ENCODE measurements around the gene SCAANT1.
A peak's percentile ranks its signal among the peaks of the same experiment; 100 is the strongest.

Gene SCAANT1

GRCh38 chr3:63946753-63947152, 34.6 kb upstream of the SCAANT1 start:
- TF ChIP-seq MAX (IDR thresholded peaks at IDR 0.05; ENCODE audit: low read depth, low read length) = no peak
- no peak for TF ChIP-seq MYC (IDR thresholded peaks at IDR 0.05; ENCODE audit: low read depth, low read length)
- TF ChIP-seq POLR2A (IDR thresholded peaks at IDR 0.05; ENCODE audit: extremely low read depth, insufficient read length) = no peak
- TF ChIP-seq CTCF (IDR thresholded peaks at IDR 0.05; ENCODE audit: low read depth, low read length) = no peak
- no peak overlapping the region for H3K4me3 ChIP-seq (ENCODE audit: low read depth, low read length)
- no peak for DNase-seq (ENCODE audit: low read depth)

GRCh38 chr3:63945558-63946096, 33.4 kb upstream of the SCAANT1 start:
- no peak for TF ChIP-seq CTCF (IDR thresholded peaks at IDR 0.05; ENCODE audit: low read depth, low read length)
- no peak overlapping the region for H3K4me3 ChIP-seq (ENCODE audit: low read depth, low read length)
- DNase-seq (ENCODE audit: low read depth) = no peak

GRCh38 chr3:63943678-63944077, 31.5 kb upstream of the SCAANT1 start:
- no peak overlapping the region for H3K4me3 ChIP-seq (ENCODE audit: low read depth, low read length)
- TF ChIP-seq MYC (IDR thresholded peaks at IDR 0.05; ENCODE audit: low read depth, low read length) (no peak), MAX (IDR thresholded peaks at IDR 0.05; ENCODE audit: low read depth, low read length) (no peak), POLR2A (IDR thresholded peaks at IDR 0.05; ENCODE audit: extremely low read depth, insufficient read length) (no peak), CTCF (IDR thresholded peaks at IDR 0.05; ENCODE audit: low read depth, low read length) (no peak)
- DNase-seq (ENCODE audit: low read depth) = peak; percentile 50

GRCh38 chr3:63942528-63942927, 30.3 kb upstream of the SCAANT1 start:
- no peak for TF ChIP-seq MYC (IDR thresholded peaks at IDR 0.05; ENCODE audit: low read depth, low read length)
- TF ChIP-seq MAX (IDR thresholded peaks at IDR 0.05; ENCODE audit: low read depth, low read length) = no peak
- no peak for TF ChIP-seq POLR2A (IDR thresholded peaks at IDR 0.05; ENCODE audit: extremely low read depth, insufficient read length)
- no peak for TF ChIP-seq CTCF (IDR thresholded peaks at IDR 0.05; ENCODE audit: low read depth, low read length)
- no peak for DNase-seq (ENCODE audit: low read depth)
- H3K4me3 ChIP-seq (ENCODE audit: low read depth, low read length) = no peak overlapping the region

GRCh38 chr3:63940389-63940757, 28.2 kb upstream of the SCAANT1 start:
- H3K4me3 ChIP-seq (ENCODE audit: low read depth, low read length) = no peak overlapping the region
- DNase-seq (ENCODE audit: low read depth) = no peak
- TF ChIP-seq POLR2A (IDR thresholded peaks at IDR 0.05; ENCODE audit: extremely low read depth, insufficient read length) = no peak

- H3K4me3 ChIP-seq (ENCODE audit: low read depth, low read length) = no peak overlapping the region
- TF ChIP-seq MYC (IDR thresholded peaks at IDR 0.05; ENCODE audit: low read depth, low read length) (no peak), CTCF (IDR thresholded peaks at IDR 0.05; ENCODE audit: low read depth, low read length) (no peak), POLR2A (IDR thresholded peaks at IDR 0.05; ENCODE audit: extremely low read depth, insufficient read length) (no peak), MAX (IDR thresholded peaks at IDR 0.05; ENCODE audit: low read depth, low read length) (no peak)
- peak; percentile 87 for DNase-seq (ENCODE audit: low read depth)
Measured at GRCh38 chr3:63937661-63938651, 25.8 kb upstream of the SCAANT1 start.
